WTC11 (cell line): ENCODE measurements around the gene HHIPL1.

Experiments
- CREM ChIP-seq: sonication (generic); formaldehyde crosslinking; IDR thresholded peaks from 2 replicates; pipeline ENCODE4 v1.8.1; 2022; ENCODE audit warnings: mild to moderate bottlenecking, missing genetic modification reagents, moderate library complexity
- CTCF ChIP-seq: fragments of 200-600 bp; IDR thresholded peaks from 2 replicates; pipeline ENCODE4 v1.8.0; 2022; ENCODE audit warnings: antibody characterized with exemption
- MAX ChIP-seq: sonication (generic); formaldehyde crosslinking; IDR thresholded peaks from 2 replicates; pipeline ENCODE4 v1.8.0; 2022; ENCODE audit warnings: mild to moderate bottlenecking, missing genetic modification reagents
- MXD4 ChIP-seq: fragments of 250-450 bp; sonication (Bioruptor Pico); IDR thresholded peaks from 2 replicates; pipeline ENCODE4 v1.8.0; 2021; ENCODE audit warnings: mild to moderate bottlenecking, moderate library complexity, borderline replicate concordance
- NFE2L1 ChIP-seq: sonication (generic); formaldehyde crosslinking; IDR thresholded peaks from 2 replicates; pipeline ENCODE4 v1.8.1; 2023; ENCODE audit warnings: missing genetic modification reagents
- RELA ChIP-seq: sonication (generic); formaldehyde crosslinking; IDR thresholded peaks from 2 replicates; pipeline ENCODE4 v1.8.1; 2022; ENCODE audit warnings: missing genetic modification reagents, mild to moderate bottlenecking, borderline replicate concordance
- RORB ChIP-seq: fragments of 250-450 bp; sonication (Bioruptor Pico); IDR thresholded peaks from 2 replicates; pipeline ENCODE4 v1.9.0; 2021; ENCODE audit warnings: mild to moderate bottlenecking
- TF ChIP-seq, protein P1 (sequence below): fragments of 250-450 bp; sonication (Bioruptor Pico); IDR thresholded peaks from 2 replicates; pipeline ENCODE4 v1.9.0; 2021; ENCODE audit warnings: mild to moderate bottlenecking, borderline replicate concordance

GRCh38 chr14:99675382-99675835, 30.5 kb downstream of the HHIPL1 start:
- TF ChIP-seq NFE2L1, result no peak
- TF ChIP-seq, protein P1, sequence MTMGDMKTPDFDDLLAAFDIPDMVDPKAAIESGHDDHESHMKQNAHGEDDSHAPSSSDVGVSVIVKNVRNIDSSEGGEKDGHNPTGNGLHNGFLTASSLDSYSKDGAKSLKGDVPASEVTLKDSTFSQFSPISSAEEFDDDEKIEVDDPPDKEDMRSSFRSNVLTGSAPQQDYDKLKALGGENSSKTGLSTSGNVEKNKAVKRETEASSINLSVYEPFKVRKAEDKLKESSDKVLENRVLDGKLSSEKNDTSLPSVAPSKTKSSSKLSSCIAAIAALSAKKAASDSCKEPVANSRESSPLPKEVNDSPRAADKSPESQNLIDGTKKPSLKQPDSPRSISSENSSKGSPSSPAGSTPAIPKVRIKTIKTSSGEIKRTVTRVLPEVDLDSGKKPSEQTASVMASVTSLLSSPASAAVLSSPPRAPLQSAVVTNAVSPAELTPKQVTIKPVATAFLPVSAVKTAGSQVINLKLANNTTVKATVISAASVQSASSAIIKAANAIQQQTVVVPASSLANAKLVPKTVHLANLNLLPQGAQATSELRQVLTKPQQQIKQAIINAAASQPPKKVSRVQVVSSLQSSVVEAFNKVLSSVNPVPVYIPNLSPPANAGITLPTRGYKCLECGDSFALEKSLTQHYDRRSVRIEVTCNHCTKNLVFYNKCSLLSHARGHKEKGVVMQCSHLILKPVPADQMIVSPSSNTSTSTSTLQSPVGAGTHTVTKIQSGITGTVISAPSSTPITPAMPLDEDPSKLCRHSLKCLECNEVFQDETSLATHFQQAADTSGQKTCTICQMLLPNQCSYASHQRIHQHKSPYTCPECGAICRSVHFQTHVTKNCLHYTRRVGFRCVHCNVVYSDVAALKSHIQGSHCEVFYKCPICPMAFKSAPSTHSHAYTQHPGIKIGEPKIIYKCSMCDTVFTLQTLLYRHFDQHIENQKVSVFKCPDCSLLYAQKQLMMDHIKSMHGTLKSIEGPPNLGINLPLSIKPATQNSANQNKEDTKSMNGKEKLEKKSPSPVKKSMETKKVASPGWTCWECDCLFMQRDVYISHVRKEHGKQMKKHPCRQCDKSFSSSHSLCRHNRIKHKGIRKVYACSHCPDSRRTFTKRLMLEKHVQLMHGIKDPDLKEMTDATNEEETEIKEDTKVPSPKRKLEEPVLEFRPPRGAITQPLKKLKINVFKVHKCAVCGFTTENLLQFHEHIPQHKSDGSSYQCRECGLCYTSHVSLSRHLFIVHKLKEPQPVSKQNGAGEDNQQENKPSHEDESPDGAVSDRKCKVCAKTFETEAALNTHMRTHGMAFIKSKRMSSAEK (CRISPR knock-in tag), result no peak
- TF ChIP-seq MXD4 (CRISPR knock-in tag), result no peak
- TF ChIP-seq MAX (CRISPR knock-in tag), result no peak
- no peak for TF ChIP-seq RELA (CRISPR knock-in tag)
- no peak for TF ChIP-seq CTCF
- no peak for TF ChIP-seq CREM (CRISPR knock-in tag)
- TF ChIP-seq RORB (CRISPR knock-in tag), result no peak
